ENCODE measurements around the gene GPSM3. TPM values are rescaled to one million over a fixed set of nuclear protein-coding genes. Genes with fewer than 3 reads are reported as not detected.

The GPSM3 gene
- total and polyA plus RNA-seq, 2 of the 13 experiments (the other 11 are each of a cell fraction or from before 2014, with no cell fraction given): 0.18 to 6.2 TPM

DNA sequence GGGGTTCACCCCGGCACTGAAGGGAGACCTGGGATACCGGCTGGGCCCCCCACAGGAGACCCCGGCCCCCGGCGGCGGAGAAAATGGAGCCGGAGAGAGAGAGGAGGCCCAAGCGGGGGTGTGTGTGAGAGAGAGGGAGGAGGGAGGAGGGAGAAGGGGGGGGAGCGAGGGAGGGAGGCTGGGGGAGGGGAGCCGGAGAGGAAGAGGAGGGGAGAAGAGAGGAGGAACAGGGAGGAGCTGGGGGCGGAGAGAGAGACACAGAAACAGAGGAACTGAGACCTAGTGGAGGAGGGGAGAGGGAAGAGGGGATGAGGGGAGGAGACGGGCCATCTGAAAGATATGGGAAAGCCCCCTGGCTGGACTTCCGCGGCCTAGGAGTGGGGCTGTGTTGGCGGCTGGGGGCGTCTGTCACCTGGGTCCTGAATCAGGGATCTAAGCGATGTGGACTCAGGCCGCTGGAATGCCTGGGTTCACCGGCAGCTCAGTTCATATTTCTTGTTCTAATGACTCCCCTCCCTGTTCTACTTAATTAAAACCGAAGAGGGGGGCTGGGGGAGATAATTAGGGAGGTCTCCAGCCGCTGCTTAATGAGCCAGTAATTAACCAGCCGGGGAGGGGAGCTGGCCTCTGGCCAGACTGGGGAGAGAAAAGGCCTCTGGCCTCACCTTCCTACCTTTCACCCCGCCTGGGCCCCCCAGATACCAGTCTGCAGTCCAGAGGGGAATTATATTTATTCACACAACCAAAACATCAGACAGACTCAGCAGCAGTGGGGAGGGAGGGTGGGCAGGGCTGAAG lies 2.2 kb downstream of the GPSM3 start, which contains the start of gene PBX2 (continued):
- no peak for TF ChIP-seq ZNF563 (CRISPR knock-in tag; IDR thresholded peaks at IDR 0.05)
- peak; percentile 99 for TF ChIP-seq ZNF263 (CRISPR knock-in tag; IDR thresholded peaks at IDR 0.05)
- no peak for TF ChIP-seq SRSF1 (optimal IDR thresholded peaks at IDR 0.05; ENCODE audit: low read depth, low read length)
- peak; percentile 55 for TF ChIP-seq TAF1 (CRISPR knock-in tag; IDR thresholded peaks at IDR 0.05)
- no peak for TF ChIP-seq CEBPZ (IDR thresholded peaks at IDR 0.05; ENCODE audit: low read length)
- no peak for TF ChIP-seq ZNF234 (CRISPR knock-in tag; conservative IDR thresholded peaks at IDR 0.05)
- TF ChIP-seq SRSF9 (IDR thresholded peaks at IDR 0.05; ENCODE audit: borderline replicate concordance, insufficient read depth, low read depth, low read length, poor library complexity, severe bottlenecking): no peak
- TF ChIP-seq PAXIP1 (CRISPR knock-in tag; conservative IDR thresholded peaks at IDR 0.05): peak; percentile 66
- TF ChIP-seq GMEB1 (CRISPR knock-in tag; IDR thresholded peaks at IDR 0.05; ENCODE audit: borderline replicate concordance): no peak
- no peak for TF ChIP-seq SMARCE1 (IDR thresholded peaks at IDR 0.05; ENCODE audit: borderline replicate concordance)
- no peak for TF ChIP-seq HNRNPL (IDR thresholded peaks at IDR 0.05; ENCODE audit: low read depth, low read length)
- TF ChIP-seq RBFOX2 (IDR thresholded peaks at IDR 0.05; ENCODE audit: low read depth, low read length): peak; percentile 38; the same call in 1 of the 2 replicates
- TF ChIP-seq SETDB1 (CRISPR knock-in tag; IDR thresholded peaks at IDR 0.05; ENCODE audit: borderline replicate concordance): no peak
- peak; percentile 60 for TF ChIP-seq ZNF792 (CRISPR knock-in tag; IDR thresholded peaks at IDR 0.05)
- TF ChIP-seq TCF12 (IDR thresholded peaks at IDR 0.05): no peak
- peak; percentile 61; the same call in 1 of the 2 replicates for TF ChIP-seq TCF12 (CRISPR knock-in tag; IDR thresholded peaks at IDR 0.05)
- no peak for TF ChIP-seq HMGA1 (CRISPR knock-in tag; conservative IDR thresholded peaks at IDR 0.05)
- TF ChIP-seq ZBTB14 (CRISPR knock-in tag; IDR thresholded peaks at IDR 0.05): no peak
- no peak for TF ChIP-seq REL (CRISPR knock-in tag; conservative IDR thresholded peaks at IDR 0.05)
- TF ChIP-seq ZNF672 (CRISPR knock-in tag; IDR thresholded peaks at IDR 0.05): no peak
- TF ChIP-seq ZNF501 (CRISPR knock-in tag; IDR thresholded peaks at IDR 0.05): no peak
